ENCODE data around the gene ACOT11. TPM values are rescaled to one million over a fixed set of nuclear protein-coding genes. Genes with fewer than 3 reads are reported as not detected.

The ACOT11 gene
- total and polyA plus RNA-seq, 2 of the 13 experiments (the other 11 are each of a cell fraction or from before 2014, with no cell fraction given), result 2.6 to 3.3 TPM

DNA sequence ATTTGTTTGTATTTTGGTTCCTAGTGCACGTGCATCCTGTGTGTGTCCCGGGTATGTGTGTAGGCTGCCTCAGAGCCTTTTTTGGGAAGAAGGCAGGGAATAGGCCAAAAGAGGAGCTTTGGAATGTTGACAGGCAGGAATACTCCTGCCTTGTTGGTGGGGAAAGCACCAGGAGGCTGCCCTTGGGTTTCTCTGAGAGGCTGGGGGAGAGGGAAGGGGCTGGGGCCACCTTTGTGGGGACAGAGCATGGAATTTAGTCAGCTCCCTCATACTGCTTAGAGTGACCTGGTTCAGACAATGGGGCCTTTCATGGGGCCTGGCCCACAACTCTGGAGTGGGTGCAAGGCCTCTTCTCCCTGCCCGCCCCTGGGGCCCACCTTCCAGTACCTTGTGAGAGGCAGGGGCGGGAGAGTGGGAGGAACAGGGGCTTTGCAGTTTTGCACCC lies 31.3 kb downstream of the ACOT11 start (continued):
- no peak for TF ChIP-seq SNAPC4 (CRISPR knock-in tag; IDR thresholded peaks at IDR 0.05)
- peak in 1 of 2 experiments; percentile 76; a peak in 2 of 4 replicates for TF ChIP-seq EP300 (IDR thresholded peaks at IDR 0.05; ENCODE audit: low read depth in 2 of 2, low read length in 2 of 2)
- no peak for TF ChIP-seq EP300 (CRISPR knock-in tag; IDR thresholded peaks at IDR 0.05; ENCODE audit: borderline replicate concordance)
- peak; percentile 76; the same call in 1 of the 2 replicates for TF ChIP-seq SP5 (CRISPR knock-in tag; IDR thresholded peaks at IDR 0.05; ENCODE audit: borderline replicate concordance, low read depth)
- no peak for TF ChIP-seq KDM5A (IDR thresholded peaks at IDR 0.05; ENCODE audit: borderline replicate concordance, low read length)
- TF ChIP-seq, protein P1, sequence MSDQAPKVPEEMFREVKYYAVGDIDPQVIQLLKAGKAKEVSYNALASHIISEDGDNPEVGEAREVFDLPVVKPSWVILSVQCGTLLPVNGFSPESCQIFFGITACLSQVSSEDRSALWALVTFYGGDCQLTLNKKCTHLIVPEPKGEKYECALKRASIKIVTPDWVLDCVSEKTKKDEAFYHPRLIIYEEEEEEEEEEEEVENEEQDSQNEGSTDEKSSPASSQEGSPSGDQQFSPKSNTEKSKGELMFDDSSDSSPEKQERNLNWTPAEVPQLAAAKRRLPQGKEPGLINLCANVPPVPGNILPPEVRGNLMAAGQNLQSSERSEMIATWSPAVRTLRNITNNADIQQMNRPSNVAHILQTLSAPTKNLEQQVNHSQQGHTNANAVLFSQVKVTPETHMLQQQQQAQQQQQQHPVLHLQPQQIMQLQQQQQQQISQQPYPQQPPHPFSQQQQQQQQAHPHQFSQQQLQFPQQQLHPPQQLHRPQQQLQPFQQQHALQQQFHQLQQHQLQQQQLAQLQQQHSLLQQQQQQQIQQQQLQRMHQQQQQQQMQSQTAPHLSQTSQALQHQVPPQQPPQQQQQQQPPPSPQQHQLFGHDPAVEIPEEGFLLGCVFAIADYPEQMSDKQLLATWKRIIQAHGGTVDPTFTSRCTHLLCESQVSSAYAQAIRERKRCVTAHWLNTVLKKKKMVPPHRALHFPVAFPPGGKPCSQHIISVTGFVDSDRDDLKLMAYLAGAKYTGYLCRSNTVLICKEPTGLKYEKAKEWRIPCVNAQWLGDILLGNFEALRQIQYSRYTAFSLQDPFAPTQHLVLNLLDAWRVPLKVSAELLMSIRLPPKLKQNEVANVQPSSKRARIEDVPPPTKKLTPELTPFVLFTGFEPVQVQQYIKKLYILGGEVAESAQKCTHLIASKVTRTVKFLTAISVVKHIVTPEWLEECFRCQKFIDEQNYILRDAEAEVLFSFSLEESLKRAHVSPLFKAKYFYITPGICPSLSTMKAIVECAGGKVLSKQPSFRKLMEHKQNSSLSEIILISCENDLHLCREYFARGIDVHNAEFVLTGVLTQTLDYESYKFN (CRISPR knock-in tag; conservative IDR thresholded peaks at IDR 0.05), result peak; percentile 72
- TF ChIP-seq DZIP1 (CRISPR knock-in tag; IDR thresholded peaks at IDR 0.05), result no peak
- TF ChIP-seq SNAPC5 (CRISPR knock-in tag; IDR thresholded peaks at IDR 0.05; ENCODE audit: borderline replicate concordance), result no peak
- peak; percentile 26 for TF ChIP-seq XRCC5 (optimal IDR thresholded peaks at IDR 0.05; ENCODE audit: low read length)
- peak; percentile 88 for TF ChIP-seq PATZ1 (CRISPR knock-in tag; IDR thresholded peaks at IDR 0.05)
- TF ChIP-seq ZSCAN22 (CRISPR knock-in tag; IDR thresholded peaks at IDR 0.05), result 0 out of 2 replicates have a peak, but pooled peaks have one; percentile 10
- TF ChIP-seq LBX2 (CRISPR knock-in tag; IDR thresholded peaks at IDR 0.05; ENCODE audit: borderline replicate concordance), result no peak
- TF ChIP-seq TEAD3 (CRISPR knock-in tag; optimal IDR thresholded peaks at IDR 0.05; ENCODE audit: borderline replicate concordance), result peak; percentile 27

Measured in HepG2 (cell line).